GM21381 (cell line): ENCODE results near the gene CACNA1I.

ENCODE experiments used
- ATAC-seq: cut with Tn5 transposase; IDR thresholded peaks from one replicate; pipeline ENCODE4 v1.9.1; 2021; ENCODE audit warnings: mild to moderate bottlenecking, moderate library complexity; ENCODE audit not compliant: unreplicated experiment

The CACNA1I gene

DNA sequence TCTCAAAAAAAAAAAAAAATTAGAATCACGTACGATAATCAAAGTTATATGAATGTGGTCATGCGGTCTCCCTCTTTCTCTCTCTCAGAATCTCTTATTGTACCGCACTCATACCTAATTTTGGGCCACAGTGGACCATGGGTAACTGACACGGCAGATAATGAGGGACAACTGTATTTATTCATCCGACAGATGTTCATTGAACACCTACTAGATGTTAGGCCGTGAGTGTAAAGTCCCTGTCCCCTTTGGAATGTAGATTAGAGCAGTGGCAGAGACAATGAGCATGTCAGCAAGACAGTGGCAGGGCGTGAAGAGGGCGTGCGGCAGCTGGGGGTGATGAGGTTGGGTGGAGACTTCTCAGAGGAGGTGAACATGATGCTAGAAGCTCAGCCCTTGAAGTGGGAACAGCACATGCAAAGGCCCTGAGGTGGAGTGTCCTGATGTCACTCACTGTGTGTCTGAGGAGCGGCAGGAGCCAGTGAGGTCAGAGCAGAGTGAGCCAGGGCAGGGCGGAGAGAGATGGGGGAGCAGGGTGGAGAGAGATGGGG lies 25.1 kb downstream of the CACNA1I start:
- no peak for ATAC-seq

- ATAC-seq, result no peak
Observed at GRCh38 chr22:39596601-39597000, 26.0 kb downstream of the CACNA1I start.

DNA sequence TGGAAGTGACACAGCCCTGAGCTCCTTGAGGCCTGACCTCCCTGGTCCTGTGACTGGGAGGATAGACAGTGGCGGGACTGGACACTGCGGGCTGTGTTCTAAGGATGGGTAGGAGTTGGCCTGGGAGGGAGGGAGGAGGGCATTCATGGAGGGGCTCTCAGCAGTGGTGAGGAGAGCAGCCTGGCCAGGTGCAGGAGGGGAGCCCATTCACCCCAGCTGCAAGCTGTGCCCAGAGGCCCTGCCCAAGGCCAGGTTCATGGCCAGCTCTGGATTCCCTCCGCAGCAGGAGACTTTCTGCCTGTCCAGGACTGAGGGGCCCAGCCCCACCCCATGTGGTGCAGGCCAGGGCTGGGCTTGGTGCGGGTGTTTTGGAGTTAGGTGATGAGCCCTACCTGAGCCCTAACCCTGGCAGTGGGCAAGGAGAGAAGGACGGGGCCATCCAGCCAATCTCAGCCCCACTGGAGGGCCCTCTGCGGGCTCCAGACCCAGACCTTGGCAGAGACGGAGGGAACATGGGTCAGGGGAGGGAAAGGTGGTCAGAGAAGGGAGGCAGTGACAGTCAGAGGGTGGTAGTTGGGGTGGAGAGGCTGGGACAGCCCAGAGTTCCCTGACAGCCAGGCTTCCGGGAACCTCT lies 26.8 kb downstream of the CACNA1I start:
- no peak for ATAC-seq

- ATAC-seq, result no peak
Observed at GRCh38 chr22:39598017-39598965, 27.7 kb downstream of the CACNA1I start.

GRCh38 chr22:39600491-39601179 lies 30.1 kb downstream of the CACNA1I start:
- no peak for ATAC-seq

DNA sequence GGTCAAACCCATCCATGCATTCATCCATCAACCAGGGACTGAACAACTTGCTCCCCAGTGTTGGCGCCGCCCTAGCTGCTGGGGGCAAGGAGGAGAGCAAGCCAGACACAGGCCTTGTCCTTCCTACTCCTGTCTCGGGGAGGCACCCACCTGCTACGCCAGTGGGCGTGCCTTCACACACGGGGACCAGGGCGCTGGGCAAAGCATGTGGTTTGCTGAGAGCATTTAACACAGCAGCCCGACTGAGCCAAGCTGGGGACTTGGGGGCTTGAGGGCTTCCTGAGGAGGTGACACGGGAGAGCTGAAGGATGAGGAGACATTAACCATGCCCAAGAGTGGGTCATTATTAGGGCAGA lies 30.6 kb downstream of the CACNA1I start:
- no peak for ATAC-seq

DNA sequence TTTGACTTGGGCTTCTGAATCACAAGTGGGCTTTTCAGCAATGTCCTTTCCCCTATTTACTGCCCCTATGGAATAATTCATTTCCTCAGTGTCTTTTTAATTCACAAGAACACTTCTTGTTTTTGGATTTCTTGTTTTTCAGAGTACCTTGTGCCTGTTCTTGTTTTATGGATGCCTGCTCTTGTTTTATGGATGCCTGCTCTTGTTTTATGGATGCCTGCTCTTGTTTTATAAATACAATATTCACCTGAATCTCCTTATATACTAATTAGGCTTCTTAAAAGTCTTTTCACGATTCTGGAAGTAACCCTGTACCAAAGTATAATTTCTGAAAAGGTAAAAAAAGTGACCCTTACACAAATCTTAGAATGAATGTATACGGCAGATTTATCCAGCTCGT lies 32.8 kb downstream of the CACNA1I start:
- ATAC-seq, result no peak

GRCh38 chr22:39610246-39610645 lies 39.7 kb downstream of the CACNA1I start:
- ATAC-seq, result no peak

GRCh38 chr22:39610766-39611165 lies 40.2 kb downstream of the CACNA1I start:
- ATAC-seq, result no peak

GRCh38 chr22:39611360-39611759 lies 40.8 kb downstream of the CACNA1I start:
- ATAC-seq, result no peak

GRCh38 chr22:39612811-39613548 lies 42.4 kb downstream of the CACNA1I start:
- ATAC-seq, result no peak

DNA sequence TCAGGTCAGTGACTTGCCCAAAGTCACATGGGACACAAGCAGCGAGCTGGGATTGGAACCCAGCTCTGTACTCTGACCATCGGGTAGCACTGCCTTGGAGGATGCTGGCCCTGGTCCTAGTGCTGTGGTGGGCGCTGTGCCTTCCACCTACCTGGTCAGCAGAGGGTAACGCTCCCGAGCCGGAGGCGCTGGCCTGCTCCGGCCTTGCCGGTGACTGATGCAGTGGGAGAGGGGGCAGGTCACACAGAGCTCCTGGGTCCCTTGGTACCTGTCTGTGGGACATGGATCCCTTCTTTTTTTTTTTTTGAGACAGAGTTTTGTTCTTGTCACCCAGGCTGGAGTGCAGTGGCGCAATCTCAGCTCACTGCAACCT lies 43.0 kb downstream of the CACNA1I start:
- no peak for ATAC-seq

GRCh38 chr22:39614442-39614841 lies 43.9 kb downstream of the CACNA1I start:
- ATAC-seq, result no peak

- no peak for ATAC-seq
Observed at GRCh38 chr22:39616051-39616450, 45.5 kb downstream of the CACNA1I start.

DNA sequence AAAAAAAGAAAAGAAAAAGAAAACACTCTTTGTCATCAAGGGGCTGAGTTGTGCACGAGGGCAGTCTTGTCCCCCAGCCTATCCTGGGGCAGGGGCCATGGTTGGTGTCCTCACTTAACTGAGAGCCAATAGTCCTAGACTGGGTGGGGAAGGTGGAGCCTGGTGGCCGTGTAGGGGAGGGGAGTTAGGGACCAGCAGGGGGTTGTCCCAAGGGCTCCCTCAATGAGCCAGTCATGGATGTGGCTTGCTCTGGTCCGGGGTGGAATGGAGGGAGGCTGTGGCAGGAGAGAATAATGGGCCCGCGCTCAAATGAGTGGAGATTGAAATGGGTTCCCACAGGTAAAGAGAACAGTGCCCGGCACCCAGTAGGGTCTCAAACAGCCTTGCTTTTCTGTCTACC lies 46.2 kb downstream of the CACNA1I start:
- ATAC-seq, result no peak

DNA sequence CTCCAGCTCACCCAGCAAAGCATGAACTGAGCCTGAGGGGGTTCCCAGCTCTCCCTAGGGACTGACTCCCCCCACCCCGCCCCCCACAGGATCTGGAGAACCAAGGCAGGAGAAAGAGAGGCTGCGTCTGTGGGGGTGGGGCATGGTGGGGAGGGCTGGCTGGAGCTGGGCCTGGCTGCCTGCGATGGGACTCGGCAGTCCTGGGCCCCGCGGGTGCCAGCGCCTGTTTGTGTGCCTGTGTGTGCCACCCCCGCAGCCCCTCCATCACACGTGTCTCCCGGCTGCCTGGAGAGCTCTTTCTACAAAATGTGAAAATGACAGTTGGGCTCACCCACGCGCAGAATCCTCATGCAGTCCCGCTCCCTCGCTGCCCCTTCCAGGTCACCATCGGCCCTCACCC lies 46.8 kb downstream of the CACNA1I start:
- no peak for ATAC-seq

DNA sequence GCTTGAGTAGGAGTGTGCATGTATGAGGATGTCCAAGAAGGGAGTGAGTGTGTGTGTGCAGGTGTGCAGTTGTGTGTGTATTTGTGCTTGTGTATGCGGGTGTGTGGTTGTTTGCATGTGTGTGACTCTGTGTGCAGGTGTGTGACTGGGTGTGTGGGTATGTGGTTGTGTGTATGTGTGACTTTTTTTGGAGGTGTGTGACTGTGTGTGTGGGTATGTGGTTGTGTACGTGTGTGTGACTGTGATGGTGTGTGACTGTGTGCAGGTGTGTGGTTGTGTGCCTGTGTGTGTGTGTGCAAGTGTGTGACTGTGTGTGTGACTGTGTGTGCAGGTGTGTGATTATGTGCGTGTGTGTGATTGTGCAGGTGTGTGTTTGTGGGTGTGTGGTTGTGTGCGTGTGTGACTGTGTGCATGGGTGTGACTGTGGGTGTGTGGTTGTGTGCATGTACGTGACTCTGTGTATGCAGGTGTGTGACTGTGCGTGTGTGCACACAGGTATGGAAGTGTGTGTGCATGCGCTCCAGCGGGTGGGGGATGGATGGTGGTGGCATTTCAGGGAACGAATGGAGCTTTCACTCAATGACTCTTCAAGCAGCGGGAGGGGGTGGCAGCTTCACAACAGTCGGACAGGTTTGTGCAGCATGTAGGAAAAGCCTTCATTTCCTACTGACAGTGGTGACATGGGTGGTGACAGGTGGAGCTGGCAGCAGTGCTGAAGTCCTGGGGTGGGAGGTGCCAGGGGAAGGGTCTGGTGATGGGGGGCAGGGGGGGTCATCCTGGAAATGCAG lies 47.6 kb downstream of the CACNA1I start:
- no peak for ATAC-seq

GRCh38 chr22:39618996-39619530 lies 48.5 kb downstream of the CACNA1I start:
- no peak for ATAC-seq

DNA sequence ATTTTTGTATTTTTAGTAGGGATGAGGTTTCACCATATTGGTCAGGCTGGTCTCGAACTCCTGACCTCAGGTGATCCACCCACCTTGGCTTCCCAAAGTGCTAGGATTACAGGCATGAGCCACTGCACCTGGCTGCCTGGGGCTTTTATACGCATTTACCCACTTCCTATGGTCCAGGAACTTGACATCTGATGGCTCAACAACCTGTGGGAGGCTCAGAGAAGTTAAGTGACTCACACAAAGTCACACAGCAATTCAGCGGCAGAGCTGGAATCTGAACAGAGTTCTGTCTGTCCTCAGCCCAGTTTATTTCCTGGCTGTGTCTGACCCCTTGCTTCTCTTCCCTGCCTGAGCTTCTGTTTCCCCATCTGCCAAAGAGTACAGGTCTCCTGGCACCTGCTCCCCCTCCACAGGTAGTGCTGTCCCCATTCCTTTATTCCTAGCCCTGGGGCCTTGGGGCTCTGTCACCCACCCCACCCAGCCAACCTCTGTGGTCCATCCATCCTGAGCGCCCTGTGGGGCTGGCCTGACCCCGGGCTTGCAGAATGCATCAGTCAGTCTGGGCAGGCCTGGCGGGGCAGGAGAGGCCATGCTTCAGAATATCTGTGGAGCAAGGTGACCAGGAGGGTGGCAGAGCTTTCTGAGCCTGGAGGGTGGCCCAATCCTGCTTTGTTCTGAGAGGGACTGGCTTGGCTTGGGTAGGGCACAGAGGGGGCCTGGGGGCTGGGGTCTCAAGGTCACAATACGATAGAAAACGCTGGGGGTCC lies 50.6 kb downstream of the CACNA1I start:
- ATAC-seq, result no peak
